HG02938 (cell line): Measurements from ENCODE around the gene GHR.

Experiments used
- ATAC-seq: cut with Tn5 transposase; IDR thresholded peaks from one replicate; pipeline ENCODE4 v1.9.1; 2021; ENCODE audit warnings: mild to moderate bottlenecking, moderate library complexity; ENCODE audit not compliant: unreplicated experiment

Gene GHR

GRCh38 chr5:42597318-42597937, 174.2 kb downstream of the GHR start:
- ATAC-seq = no peak

GRCh38 chr5:42598311-42598710, 175.1 kb downstream of the GHR start:
- ATAC-seq = no peak

- ATAC-seq = no peak
Measured at GRCh38 chr5:42599106-42599505, 175.9 kb downstream of the GHR start.

DNA sequence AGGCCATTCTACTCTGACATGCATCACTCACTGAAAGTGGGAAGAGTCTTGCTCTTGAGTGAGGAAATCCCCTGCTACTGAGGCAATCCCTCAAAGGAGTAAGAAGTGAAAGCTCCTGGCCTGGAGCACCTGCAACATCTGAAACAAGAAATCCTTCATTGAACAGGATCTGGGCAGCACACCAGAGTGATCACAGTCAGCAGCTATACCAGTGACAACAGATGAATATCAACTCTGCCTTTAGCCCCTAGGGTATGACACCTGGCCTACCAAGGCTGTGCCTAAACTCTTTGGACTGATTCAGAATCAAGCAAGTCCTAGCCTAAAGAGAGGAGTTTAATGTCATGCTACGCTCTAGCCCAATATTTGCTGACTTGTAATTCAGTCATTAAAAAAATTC, 177.2 kb downstream of the GHR start:
- no peak for ATAC-seq

DNA sequence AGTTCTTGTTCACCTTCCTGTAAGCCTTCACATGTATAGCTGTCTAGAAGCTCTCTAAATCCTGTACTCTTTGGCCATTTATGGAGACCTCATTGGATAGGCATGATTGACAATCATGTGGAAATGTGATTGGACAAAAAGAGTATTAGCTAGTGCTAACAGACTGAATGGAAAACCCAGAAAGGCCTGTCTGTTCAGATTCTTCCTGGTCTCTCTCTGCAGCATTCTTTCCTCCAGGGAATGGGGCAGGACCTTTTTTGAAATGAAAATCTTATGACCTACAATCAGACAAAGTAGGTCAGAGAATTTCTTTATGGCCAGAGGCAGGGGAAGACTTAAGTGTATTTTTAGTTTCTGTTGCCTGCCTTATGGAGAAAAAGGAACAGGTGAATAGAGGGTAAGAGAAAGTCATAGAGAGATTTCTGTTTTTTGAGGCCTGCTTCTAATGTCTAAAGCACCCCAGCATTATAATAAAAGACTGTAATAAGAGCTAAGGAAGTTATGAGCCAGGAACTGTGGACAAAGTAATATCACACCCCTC, 181.0 kb downstream of the GHR start:
- no peak for ATAC-seq

DNA sequence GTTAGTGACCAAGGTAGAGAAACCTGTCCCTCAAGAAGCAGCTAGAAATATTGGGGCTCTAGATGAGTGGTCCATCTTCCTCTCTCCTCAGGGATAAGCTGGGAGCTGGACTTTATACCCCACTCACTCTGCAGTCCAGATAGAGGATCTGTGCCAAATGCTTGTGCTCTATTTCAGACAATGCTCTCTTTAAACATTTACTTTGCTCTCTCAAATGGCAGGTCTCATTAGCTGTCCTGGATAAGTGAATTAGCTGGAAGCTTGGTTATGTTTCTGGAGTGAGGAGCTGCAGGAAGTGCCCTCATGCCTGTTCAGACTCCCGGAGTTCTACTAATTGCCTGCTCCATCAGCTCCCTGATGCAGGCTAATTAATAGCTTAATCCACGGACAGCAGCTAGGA, 182.3 kb downstream of the GHR start:
- ATAC-seq = no peak

GRCh38 chr5:42606464-42606869, 183.2 kb downstream of the GHR start:
- ATAC-seq = no peak

- ATAC-seq = no peak
Measured at GRCh38 chr5:42611437-42611836, 188.2 kb downstream of the GHR start.

GRCh38 chr5:42612750-42613366, 189.6 kb downstream of the GHR start:
- no peak for ATAC-seq

- no peak for ATAC-seq
Measured at GRCh38 chr5:42614509-42614908, 191.3 kb downstream of the GHR start.

DNA sequence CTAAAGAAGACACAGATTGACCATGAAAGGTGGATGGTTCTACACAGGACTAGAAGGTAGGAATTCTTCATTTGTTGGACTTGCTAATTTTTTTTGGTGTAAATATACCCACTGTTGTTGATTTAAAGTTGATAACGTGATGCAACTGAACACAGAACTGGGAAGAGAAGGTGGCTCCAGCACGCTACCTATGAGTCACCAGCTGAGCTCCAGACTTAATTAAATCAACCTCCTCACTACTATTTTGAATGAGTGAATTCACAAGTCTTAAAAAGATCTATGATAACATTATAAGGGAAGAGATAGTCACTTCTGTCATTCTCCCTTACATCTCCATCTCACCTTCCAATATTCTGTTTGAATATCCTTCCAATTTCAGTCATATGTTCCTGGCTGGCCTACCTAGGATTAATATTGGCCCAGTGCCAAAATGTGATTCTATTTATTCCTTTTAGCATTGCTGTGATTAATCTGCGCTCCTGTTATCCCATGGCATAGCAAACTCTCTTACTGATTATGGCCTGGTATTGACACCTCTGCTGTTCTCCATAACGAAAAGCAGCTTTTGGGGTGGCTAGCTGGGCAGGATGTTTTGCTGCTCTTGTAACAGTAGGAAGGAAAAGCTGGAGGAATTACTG, 197.5 kb downstream of the GHR start:
- ATAC-seq = no peak

- no peak for ATAC-seq
Measured at GRCh38 chr5:42621242-42621641, 198.0 kb downstream of the GHR start.

DNA sequence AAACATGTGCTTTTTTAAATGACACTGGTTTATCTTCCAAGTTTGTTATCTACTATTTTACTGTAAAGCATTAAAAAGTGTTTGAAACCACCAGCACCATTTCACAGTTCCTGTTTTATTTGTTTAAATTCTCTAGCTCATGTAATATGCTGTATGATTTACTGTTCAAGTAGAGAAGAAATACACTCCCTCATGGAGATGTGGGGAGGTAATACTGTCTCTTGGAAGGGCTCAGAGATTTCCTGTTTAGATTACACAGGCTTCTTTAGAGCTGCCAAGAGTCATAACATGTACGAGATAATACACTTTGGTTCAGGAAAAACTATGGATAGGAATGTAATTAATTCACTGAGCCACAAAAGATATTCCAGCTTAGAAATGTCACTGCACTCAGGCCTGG, 198.4 kb downstream of the GHR start:
- no peak for ATAC-seq

DNA sequence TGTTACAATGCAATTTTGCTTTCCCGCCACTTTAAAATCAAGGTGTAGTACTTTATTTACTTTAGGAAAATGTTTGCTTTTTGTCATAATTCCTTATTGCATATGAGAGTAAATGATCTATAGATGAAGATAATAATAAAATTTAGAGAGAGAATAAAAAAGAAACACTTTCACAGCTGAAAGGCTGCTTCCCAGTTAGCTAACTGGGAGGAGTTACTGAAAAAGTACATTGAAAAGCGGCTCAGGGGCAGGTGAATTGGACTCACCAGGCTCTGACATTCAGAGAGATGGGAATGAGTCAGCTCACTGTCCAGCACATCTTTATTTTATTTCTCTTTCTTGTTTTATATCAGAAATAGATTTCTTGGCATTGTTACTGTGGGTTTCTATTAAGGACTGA, 201.7 kb downstream of the GHR start:
- no peak for ATAC-seq

DNA sequence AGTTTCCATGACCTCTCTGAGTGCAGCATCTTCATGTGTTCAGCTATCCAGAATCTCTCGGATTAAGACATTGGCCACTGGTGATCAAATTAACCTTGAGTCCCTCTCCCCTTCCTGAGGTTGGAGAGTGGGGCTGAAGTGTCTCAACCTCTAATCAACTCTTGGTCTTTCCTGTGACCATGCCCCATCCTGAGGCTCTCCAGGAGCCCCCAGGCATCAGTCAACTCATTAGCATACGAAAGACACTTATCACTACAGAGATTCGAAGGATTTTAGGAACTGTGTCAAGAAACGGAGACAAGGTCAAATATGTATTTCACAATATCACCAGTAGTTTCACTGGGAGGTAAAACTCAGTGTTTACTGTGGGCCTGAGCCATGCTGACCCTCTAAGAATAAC, 203.2 kb downstream of the GHR start:
- ATAC-seq = no peak

DNA sequence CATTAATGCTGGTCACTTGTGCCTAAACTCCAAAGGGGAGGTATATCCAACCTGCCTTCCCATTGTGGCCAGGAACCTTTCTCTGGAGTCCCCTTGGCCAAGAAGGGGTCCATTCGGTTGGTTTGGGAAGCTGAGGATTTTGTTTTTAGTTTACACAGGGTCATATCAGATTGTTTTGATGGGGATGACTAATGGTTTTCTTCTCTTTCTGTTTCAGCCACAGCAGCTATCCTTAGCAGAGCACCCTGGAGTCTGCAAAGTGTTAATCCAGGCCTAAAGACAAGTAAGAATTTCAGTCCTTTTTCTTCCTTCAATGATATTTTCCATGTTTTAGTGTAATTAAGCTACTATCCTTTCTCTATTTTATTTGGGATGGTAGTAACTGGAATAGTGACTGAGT, 205.6 kb downstream of the GHR start:
- ATAC-seq = no peak

- no peak for ATAC-seq
Measured at GRCh38 chr5:42629284-42629683, 206.0 kb downstream of the GHR start.

DNA sequence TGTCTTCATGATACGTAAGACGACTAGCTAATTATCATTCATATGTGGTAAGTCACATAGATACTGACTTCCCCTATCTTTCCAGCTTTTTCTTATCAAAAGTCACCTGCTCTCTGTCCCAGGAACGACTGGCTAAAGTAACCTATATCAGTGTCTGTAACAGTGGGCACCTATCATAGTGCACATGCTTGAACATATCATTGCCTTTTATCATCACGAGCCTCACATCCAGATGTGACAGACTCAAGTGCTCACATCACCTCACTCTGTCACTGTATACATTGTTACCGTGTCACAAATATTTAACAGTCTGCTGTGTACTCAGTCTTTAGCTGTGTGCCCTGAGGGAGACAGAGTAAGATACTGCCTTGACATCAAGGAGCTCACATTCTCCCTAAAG, 208.0 kb downstream of the GHR start:
- no peak for ATAC-seq

GRCh38 chr5:42632354-42632900, 209.2 kb downstream of the GHR start:
- no peak for ATAC-seq

DNA sequence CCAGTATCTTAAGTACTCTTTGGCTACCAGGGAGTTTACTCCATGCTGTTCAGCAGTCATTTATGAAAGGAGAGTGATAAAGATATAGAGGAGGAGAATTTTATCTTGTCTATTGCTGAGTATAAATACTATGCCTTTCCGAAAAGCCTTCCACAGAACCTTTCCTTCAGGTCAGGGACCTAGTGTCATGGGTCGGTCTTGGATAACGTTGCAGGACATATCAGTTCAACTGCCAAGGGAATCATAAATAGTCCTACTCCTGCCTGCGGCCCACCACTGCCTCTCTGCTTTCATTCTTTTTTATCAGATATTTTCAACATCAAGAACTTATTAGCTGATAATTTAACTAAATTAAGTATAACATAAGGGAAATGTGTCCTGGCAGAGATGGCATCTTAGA, 211.3 kb downstream of the GHR start:
- ATAC-seq = no peak

DNA sequence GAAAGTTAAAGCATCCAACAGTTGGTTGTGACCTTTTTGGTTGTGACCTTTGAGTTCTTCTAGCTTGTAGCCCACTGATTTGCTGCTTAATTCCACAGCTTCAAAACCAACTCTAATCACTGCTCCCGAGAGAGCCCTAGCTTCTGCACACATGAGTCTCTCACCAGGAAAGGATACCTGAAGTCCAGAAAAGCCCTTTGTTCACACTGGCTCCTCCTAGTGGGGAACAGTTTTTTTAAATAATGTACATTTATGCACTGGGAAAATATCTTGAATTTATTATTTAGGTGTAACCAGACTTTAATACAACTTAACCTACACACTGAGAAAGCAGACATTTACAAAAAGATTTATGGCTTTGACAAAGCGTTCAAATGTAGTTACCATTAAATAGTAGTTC, 213.2 kb downstream of the GHR start:
- ATAC-seq = no peak

DNA sequence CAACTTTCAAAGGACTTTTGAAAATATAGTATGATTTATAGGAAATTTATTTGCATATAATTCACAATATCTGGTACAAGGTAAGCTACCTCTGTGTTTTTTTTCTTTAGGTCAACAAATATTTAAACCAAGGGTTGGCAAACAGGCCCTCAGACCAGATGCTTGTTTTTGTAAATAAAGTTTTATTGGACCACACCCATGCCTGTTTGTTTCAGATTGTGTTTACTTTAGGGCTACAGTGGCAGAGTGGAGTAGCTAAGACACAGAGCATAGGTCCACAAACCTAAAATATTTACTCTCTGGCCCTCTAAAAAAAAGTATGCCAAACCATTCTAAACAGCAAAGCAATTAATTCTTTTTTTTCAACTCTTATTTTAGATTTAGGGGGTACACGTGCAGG, 213.7 kb downstream of the GHR start:
- no peak for ATAC-seq
